SK-N-SH (cell line): ENCODE measurements around the gene HACD1. TPM values are rescaled to one million over a fixed set of nuclear protein-coding genes. Genes with fewer than 3 reads are reported as not detected.

Experiments
- CTCF ChIA-PET: fragments of 300-600, 350-600 bp; formaldehyde crosslinking; extraction: SDS; loops from one replicate; lab custom pipeline; 2021; lab: Yijun Ruan, JAX
- POLR2A ChIA-PET: fragments of 350-600 bp; sonication (Branson Sonifier 250); formaldehyde crosslinking; extraction: SDS; loops from one replicate; lab custom pipeline; 2020; ENCODE audit warnings: antibody characterized with exemption, inconsistent platforms; lab: Yijun Ruan, JAX
- DNase-seq: peaks from one replicate; pipeline ENCODE4 v3.0.0; 2012
- H2AFZ ChIP-seq: fragments of 200-600 bp; sonication (generic); 2 replicates; pipeline ENCODE4 v1.8.1; 2016; ENCODE audit warnings: antibody characterized with exemption, mild to moderate bottlenecking, low read depth
- H3F3A ChIP-seq: fragments of 200-600 bp; sonication (generic); replicated peaks from 2 replicates; pipeline ENCODE3; 2016; ENCODE audit warnings: antibody characterized with exemption, mild to moderate bottlenecking; ENCODE audit not compliant: insufficient read depth
- H3K27ac ChIP-seq, 2 experiments: fragments of 200-500 bp in 1 of 2; fragments of 200-600 bp in 1 of 2; sonication (Bioruptor generic) in 1 of 2; sonication (generic), shearing (Covaris generic) in 1 of 2; 2 replicates each; pipeline versions ENCODE4 v1.5.1 to v1.6.1; 2014 to 2016; ENCODE audit warnings: low read depth in 2 of 2, inconsistent platforms in 1 of 2, low read length in 1 of 2, mild to moderate bottlenecking in 1 of 2, mixed read lengths in 1 of 2
- H3K27me3 ChIP-seq: fragments of 200-600 bp; sonication (generic), shearing (Covaris generic); 2 replicates; pipeline ENCODE4 v1.6.1; 2016; ENCODE audit warnings: mixed run types; ENCODE audit not compliant: insufficient read depth
- H3K36me3 ChIP-seq, 2 experiments: fragments of 200-500 bp in 1 of 2; fragments of 200-600 bp in 1 of 2; sonication (Bioruptor generic) in 1 of 2; sonication (generic) in 1 of 2; replicated peaks in 1 of 2; 2 replicates each; pipeline versions ENCODE3 to v1.5.1; 2014 to 2016; ENCODE audit warnings: low read length in 1 of 2, mild to moderate bottlenecking in 1 of 2; ENCODE audit not compliant: insufficient read depth in 2 of 2, control insufficient read depth in 1 of 2
- H3K4me1 ChIP-seq, 2 experiments: fragments of 200-500 bp in 1 of 2; fragments of 200-600 bp in 1 of 2; sonication (Bioruptor generic) in 1 of 2; sonication (generic), shearing (Covaris generic) in 1 of 2; 2 replicates each; pipeline versions ENCODE4 v1.5.1 to v1.6.1; 2014 to 2016; ENCODE audit warnings: low read depth in 1 of 2, low read length in 1 of 2, mixed run types in 1 of 2; ENCODE audit not compliant: insufficient read depth in 2 of 2, control insufficient read depth in 1 of 2
- H3K4me2 ChIP-seq: fragments of 200-600 bp; sonication (generic), shearing (Covaris generic); 2 replicates; pipeline ENCODE4 v1.6.1; 2017; ENCODE audit warnings: mixed run types
- H3K4me3 ChIP-seq, 2 experiments: fragments of 200-500 bp in 1 of 2; fragments of 200-600 bp in 1 of 2; sonication (Bioruptor generic) in 1 of 2; sonication (generic), shearing (Covaris generic) in 1 of 2; 2 replicates each; pipeline versions ENCODE4 v1.5.1 to v1.8.1; 2014 to 2016; ENCODE audit warnings: low read depth in 2 of 2, inconsistent platforms in 1 of 2, low read length in 1 of 2, mild to moderate bottlenecking in 1 of 2, mixed read lengths in 1 of 2, moderate library complexity in 1 of 2
- H3K79me2 ChIP-seq: fragments of 200-600 bp; sonication (generic); 2 replicates; pipeline ENCODE4 v1.8.1; 2017; ENCODE audit warnings: mild to moderate bottlenecking; ENCODE audit not compliant: insufficient read depth
- H3K9ac ChIP-seq: fragments of 200-600 bp; sonication (generic); 2 replicates; pipeline ENCODE4 v1.6.1; 2017; ENCODE audit warnings: mixed run types
- H3K9me2 ChIP-seq: fragments of 200-600 bp; sonication (generic); 2 replicates; pipeline ENCODE4 v1.6.1; 2017; ENCODE audit warnings: mixed run types
- H3K9me3 ChIP-seq: fragments of 200-600 bp; sonication (generic); 2 replicates; pipeline ENCODE4 v1.6.1; 2017; ENCODE audit warnings: mixed run types, mild to moderate bottlenecking, moderate library complexity
- H4K20me1 ChIP-seq: fragments of 200-600 bp; sonication (generic); 2 replicates; pipeline ENCODE4 v1.6.1; 2017; ENCODE audit warnings: mild to moderate bottlenecking, mixed run types; ENCODE audit not compliant: insufficient read depth
- CHD2 ChIP-seq: fragments of 150-350 bp; IDR thresholded peaks from 2 replicates; pipeline ENCODE4 v1.6.1; 2018; ENCODE audit warnings: low read length; ENCODE audit not compliant: partially characterized antibody
- EP300 ChIP-seq, 2 experiments: IDR thresholded peaks; 2 replicates each; pipeline versions ENCODE4 v1.4.0 to v1.6.1; 2012; ENCODE audit warnings: borderline replicate concordance in 1 of 2, low read depth in 1 of 2, low read length in 1 of 2
- EZH2phosphoT487 ChIP-seq: fragments of 200-600 bp; sonication (generic); IDR thresholded peaks from 2 replicates; pipeline ENCODE4 v1.6.1; 2017; ENCODE audit warnings: low read depth, mixed run types, mild to moderate bottlenecking, antibody characterized with exemption, moderate library complexity, borderline replicate concordance
- FOXJ3 ChIP-seq: sonication (generic); formaldehyde crosslinking; IDR thresholded peaks from 2 replicates; pipeline ENCODE4 v1.5.1; 2020; ENCODE audit warnings: mild to moderate bottlenecking, missing genetic modification reagents
- FOXM1 ChIP-seq: IDR thresholded peaks from 2 replicates; pipeline ENCODE4 v1.4.0; 2012; ENCODE audit warnings: low read depth, mild to moderate bottlenecking
- NFIC ChIP-seq: IDR thresholded peaks from 2 replicates; pipeline ENCODE4 v1.4.0; 2012; ENCODE audit warnings: borderline replicate concordance
- PBX3 ChIP-seq: IDR thresholded peaks from 2 replicates; pipeline ENCODE4; 2012
- RCOR1 ChIP-seq: fragments of 150-350 bp; IDR thresholded peaks from 2 replicates; pipeline ENCODE4 v1.6.1; 2017; ENCODE audit warnings: antibody characterized with exemption, low read length
- RXRA ChIP-seq: IDR thresholded peaks from 2 replicates; pipeline ENCODE4 v1.4.0; 2012; ENCODE audit warnings: low read depth, mild to moderate bottlenecking, borderline replicate concordance
- SMC3 ChIP-seq: IDR thresholded peaks from 2 replicates; pipeline ENCODE4 v1.6.1; 2012; ENCODE audit warnings: low read depth, low read length, improper control_type of control experiment
- TAF1 ChIP-seq: IDR thresholded peaks from 2 replicates; pipeline ENCODE4 v1.6.1; 2012; ENCODE audit warnings: low read depth, mild to moderate bottlenecking, low read length, moderate library complexity, borderline replicate concordance
- TCF12 ChIP-seq: IDR thresholded peaks from 2 replicates; pipeline ENCODE4 v1.4.0; 2012
- USF1 ChIP-seq: IDR thresholded peaks from 2 replicates; pipeline ENCODE4 v1.4.0; 2012; ENCODE audit warnings: low read depth, borderline replicate concordance
- WGBS: methylation state at CpG from one replicate; pipeline ENCODE4 v1.1.6; 2017; ENCODE audit warnings: low lambda C conversion rate; 5-methylcytosine and 5-hydroxymethylcytosine counted together
- polyA plus RNA-seq, 3 experiments: library from polyadenylated mRNA; depleted of rRNA; stranded (reverse); fragments of >200 nt; gene quantifications; 2 replicates each; pipeline ENCODE4 v1.2.3, GENCODE V29; 2012
- TF ChIP-seq, protein P1 (sequence below): fragments of 150-350 bp; IDR thresholded peaks from 2 replicates; pipeline ENCODE4 v1.6.1; 2016; ENCODE audit warnings: mild to moderate bottlenecking, low read depth, low read length

HACD1 gene
- polyA plus RNA-seq, 1 of the 3 experiments (the other 2 are of a cell fraction) = 23.9 TPM

DNA sequence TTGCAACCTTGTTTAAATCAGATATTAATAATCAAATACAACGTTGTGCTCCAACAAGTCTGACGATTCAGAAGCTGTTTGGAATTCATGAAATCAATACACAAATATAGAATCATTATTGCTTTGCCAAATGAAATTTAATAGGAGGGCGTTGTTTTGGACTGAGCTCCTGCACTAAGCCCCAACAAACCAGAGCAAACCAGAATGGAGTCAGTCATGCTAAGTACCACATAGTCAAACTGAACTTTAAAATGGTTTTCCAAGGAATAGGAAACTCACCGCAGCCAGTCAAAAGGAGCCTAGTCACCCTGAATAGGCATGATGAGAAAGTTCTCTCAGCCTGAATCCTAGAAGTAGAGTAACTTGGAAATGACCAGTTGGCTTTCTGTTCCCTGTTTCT lies 53.7 kb downstream of the HACD1 start:
- no peak for DNase-seq
- Histone ChIP-seq H4K20me1 (no peaks in the 10 kb centered on the region), H3K4me1 (peaks cover 0 to 10% of the 10 kb centered on the region in 2 experiments; a peak in 2 of 4 replicates), H3K9me3 (no peaks in the 10 kb centered on the region), H3F3A (peaks cover 10% of the 10 kb centered on the region), H3K27ac (no peak overlapping the region; a peak in 1 of 4 replicates), H3K27me3 (no peaks in the 10 kb centered on the region), H3K4me3 (no peak overlapping the region), H3K4me2 (no peak overlapping the region), H3K79me2 (no peaks in the 10 kb centered on the region), H3K9me2 (no peaks in the 10 kb centered on the region), H3K9ac (no peak overlapping the region), H3K36me3 (no peaks in the 10 kb centered on the region), H2AFZ (no peak overlapping the region)
- CTCF ChIA-PET = no interaction called here
- WGBS = 77% methylated on average over 4 of the region's 4 CpGs
- POLR2A ChIA-PET = no interaction called here
- TF ChIP-seq, protein P1, sequence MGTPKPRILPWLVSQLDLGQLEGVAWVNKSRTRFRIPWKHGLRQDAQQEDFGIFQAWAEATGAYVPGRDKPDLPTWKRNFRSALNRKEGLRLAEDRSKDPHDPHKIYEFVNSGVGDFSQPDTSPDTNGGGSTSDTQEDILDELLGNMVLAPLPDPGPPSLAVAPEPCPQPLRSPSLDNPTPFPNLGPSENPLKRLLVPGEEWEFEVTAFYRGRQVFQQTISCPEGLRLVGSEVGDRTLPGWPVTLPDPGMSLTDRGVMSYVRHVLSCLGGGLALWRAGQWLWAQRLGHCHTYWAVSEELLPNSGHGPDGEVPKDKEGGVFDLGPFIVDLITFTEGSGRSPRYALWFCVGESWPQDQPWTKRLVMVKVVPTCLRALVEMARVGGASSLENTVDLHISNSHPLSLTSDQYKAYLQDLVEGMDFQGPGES = no peak
- no peak for TF ChIP-seq USF1
- TF ChIP-seq SMC3 = no peak
- TF ChIP-seq CHD2 = no peak
- no peak for TF ChIP-seq EZH2phosphoT487
- TF ChIP-seq FOXM1 = no peak

DNA sequence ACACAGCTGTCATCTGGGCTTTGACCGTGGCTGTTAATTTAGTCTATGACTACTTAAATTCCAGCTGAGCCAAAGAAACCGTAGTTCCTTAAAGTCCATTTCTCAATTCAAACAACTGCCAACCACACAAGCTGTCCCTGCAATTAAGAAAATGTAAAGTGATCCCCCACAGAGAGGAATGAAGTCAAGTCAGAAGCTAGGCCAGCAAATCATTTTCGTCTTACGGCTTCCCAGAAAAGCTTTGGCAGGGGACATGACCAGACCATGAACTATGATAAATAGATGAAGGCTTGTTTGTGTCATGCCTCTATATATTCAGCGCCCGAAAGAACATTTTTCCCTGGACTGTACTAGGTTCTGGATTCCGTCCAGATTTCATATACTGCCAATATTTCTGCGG lies 54.6 kb downstream of the HACD1 start:
- POLR2A ChIA-PET = no interaction called here
- H3K27ac ChIP-seq = peak overlapping the region in 1 of 2 experiments; percentile 54; a peak in 1 of 4 replicates
- peaks cover 10% of the 10 kb centered on the region for H3F3A ChIP-seq
- no peak overlapping the region for H3K9ac ChIP-seq
- H4K20me1 ChIP-seq = no peaks in the 10 kb centered on the region
- TF ChIP-seq TCF12 (peak; percentile 74), TAF1 (no peak), RXRA (peak; percentile 50; the same call in 1 of the 2 replicates), FOXJ3 (CRISPR knock-in tag) (no peak), NFIC (peak; percentile 50; the same call in 1 of the 2 replicates), EP300 (IDR thresholded peaks at IDR 0.05; ENCODE audit: borderline replicate concordance in 1 of 2, low read depth in 1 of 2, low read length in 1 of 2) (peak; percentile 6 to 50; a peak in 1 of 4 replicates), RCOR1 (no peak), PBX3 (peak; percentile 81)
- TF ChIP-seq, protein P1 = no peak
- TF ChIP-seq, all 33 proteins: peak for 5
- H3K27me3 ChIP-seq = no peaks in the 10 kb centered on the region
- H3K4me3 ChIP-seq = no peak overlapping the region
- 32% methylated on average over 8 of the region's 8 CpGs for WGBS
- H3K4me1 ChIP-seq = peaks cover 0 to 10% of the 10 kb centered on the region in 2 experiments; a peak in 2 of 4 replicates
- no peaks in the 10 kb centered on the region for H3K9me2 ChIP-seq
- CTCF ChIA-PET = no interaction called here
- no peak overlapping the region for H2AFZ ChIP-seq
- no peaks in the 10 kb centered on the region for H3K79me2 ChIP-seq
- no peaks in the 10 kb centered on the region for H3K9me3 ChIP-seq
- no peak for DNase-seq
- peak overlapping the region; percentile 26; the same call in 1 of the 2 replicates for H3K4me2 ChIP-seq
- H3K36me3 ChIP-seq = no peaks in the 10 kb centered on the region
